ENCODE results near the gene MTIF3. TPM values are rescaled to one million over a fixed set of nuclear protein-coding genes. Genes with fewer than 3 reads are reported as not detected.

Gene MTIF3
- total RNA-seq, 2 donors from 2014 or later: 58.9 to 62.7 TPM

DNA sequence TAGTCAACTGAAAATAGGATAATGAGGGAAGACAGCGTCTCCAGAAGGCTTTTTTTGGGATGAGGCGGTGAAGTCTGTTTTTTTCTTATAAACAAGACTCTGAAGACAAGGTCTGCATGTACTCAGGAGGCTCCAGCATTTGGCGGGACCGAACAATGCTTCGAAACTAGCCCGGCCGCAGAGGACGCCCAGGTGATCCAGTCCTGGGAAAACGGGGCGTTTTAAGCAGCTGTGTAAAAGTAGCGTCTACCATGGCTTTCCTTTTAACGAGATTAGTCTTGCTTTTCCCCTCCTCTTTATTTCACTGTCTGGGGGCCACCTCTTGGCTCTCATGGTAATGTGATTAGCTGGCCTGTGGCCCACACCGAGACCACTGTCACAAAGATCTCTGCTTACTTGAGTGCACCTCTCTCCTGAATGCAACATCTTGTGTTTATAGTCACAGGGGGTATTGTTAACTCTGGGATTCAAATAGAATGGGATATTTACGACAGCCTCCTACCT, 55.3 kb downstream of the MTIF3 start:
- DNase-seq: no peak
- ATAC-seq: no peak
- intact Hi-C loops (cut with DNase I, micrococcal nuclease): no loop called here

DNA sequence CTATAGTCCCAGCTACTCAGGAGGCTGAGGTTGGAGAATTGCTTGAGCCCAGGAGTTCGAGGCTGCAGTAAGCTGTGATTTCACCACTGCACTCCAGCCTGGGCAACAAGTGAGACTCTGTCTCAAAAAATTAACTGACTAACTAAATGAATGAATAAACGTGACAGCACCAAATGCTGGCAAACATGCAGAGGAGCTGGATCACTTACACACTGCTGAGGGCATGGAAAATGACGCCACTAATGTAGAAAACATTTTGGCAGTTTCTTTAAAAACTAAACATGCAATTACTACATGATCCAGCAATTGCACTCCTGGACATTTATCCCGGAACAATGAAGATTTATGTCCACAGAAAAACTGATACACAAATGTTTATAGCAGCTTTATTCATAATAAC, 57.3 kb downstream of the MTIF3 start:
- DNase-seq (no peak), ATAC-seq (no peak)
- intact Hi-C loops (cut with DNase I, micrococcal nuclease): no loop called here

DNA sequence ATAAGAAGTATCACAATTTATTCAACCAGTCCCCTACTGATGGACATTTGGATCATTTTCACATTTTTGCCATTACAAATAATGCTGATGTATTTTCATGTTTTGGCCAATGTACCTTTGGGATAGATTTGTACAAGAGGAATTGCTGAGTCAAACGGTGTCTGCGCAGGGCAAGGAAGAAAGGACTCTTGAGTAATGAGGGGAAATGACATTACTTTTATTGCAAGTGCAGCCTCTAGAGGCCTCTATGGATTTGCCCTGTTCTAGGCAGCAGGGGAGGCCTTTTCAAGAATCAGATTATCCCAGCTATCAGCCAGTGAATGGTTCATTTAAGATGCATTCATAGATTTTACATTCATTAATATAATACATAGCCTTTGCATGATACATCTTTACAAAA, 58.9 kb downstream of the MTIF3 start:
- ATAC-seq (no peak), DNase-seq (no peak)
- intact Hi-C loops (cut with DNase I, micrococcal nuclease): no loop called here

DNA sequence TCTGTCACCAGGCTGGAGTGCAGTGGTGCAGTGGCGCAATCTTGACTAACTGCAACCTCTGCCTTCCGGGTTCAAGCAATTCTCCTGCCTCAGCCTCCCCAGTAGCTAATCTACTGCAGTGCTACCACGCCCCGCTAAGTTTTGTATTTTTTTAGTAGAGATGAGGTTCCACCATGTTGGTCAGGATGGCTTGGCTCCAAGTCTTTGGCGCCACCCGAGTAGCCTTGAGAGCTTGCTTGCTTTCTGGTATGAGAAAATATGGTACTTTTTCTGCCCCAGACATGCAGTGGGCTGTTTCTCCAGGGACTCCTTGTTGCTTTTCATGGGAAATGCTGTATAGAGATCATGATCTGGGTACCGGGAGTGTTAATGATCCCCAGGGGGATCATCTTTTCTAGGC, 60.5 kb downstream of the MTIF3 start:
- DNase-seq (no peak), ATAC-seq (no peak)
- intact Hi-C loops (cut with DNase I, micrococcal nuclease): loop anchor here in 1 of 2 donors (5.0 kb wide), 1 partner anchor 437 kb away; no protein-coding TSS in a partner anchor

DNA sequence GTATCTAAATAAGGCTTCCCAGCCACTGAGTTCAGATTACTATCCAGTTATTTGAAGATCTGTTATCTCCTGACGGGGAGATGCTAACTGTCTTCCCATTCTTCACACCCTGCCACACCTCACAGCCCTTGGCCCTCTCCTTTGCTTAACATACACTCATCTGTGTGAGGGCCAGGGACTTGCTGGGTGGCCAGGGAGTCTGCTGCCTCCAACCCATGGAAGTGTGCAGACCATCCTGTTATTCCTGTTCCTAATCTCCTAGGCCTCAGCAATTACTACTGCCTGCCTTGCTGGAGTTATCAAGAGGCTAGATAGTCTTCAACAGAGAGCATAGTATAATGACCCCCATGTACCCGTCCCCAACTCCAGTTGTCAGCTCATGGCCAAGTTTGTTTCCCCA, 62.1 kb downstream of the MTIF3 start:
- intact Hi-C loops (cut with DNase I, micrococcal nuclease): loop anchor here in 1 of 2 donors (5.0 kb wide), 1 partner anchor 439 kb away; no protein-coding TSS in a partner anchor
- DNase-seq (no peak), ATAC-seq (no peak)

Other genes with a start within 250 kb of the MTIF3 start
- gene RPL21, start 199.0 kb downstream of the MTIF3 start, total RNA-seq: 100 to 1,000 TPM; 685 to 745 TPM
- gene RASL11A, start 179.7 kb downstream of the MTIF3 start, total RNA-seq: 10 to 100 TPM; 35.4 to 67.5 TPM
- 10 to 100 TPM; 35.5 to 36.4 TPM for gene GTF3A, start 25.9 kb downstream of the MTIF3 start, total RNA-seq
- gene LNX2, start 170.0 kb upstream of the MTIF3 start, total RNA-seq: 10 to 100 TPM; 26.1 to 36.4 TPM
- gene POLR1D, start 171.3 kb upstream of the MTIF3 start, total RNA-seq: 100 to 1,000 TPM in 1 of 2 donors, 10 to 100 TPM in 1; 95.5 to 101 TPM